Adrenal gland (tissue), 5 donors: ENCODE results near the gene RBPJ.
"Not testable (repeated sequence)": the region's sequence is repeated elsewhere in the genome, so short reads cannot be mapped to it uniquely, and the experiment has no call there.

Experiments used
- CTCF ChIP-seq, 6 experiments: fragments of 450-650 bp in 4 of 6; fragments of 200-600 bp in 2 of 6; sonication (generic) in 1 of 6; IDR thresholded peaks; 1 replicate in 5 of 6; 2 replicates in 1 of 6; pipeline versions ENCODE4 v1.5.1 to v1.8.0; 2016 to 2021; ENCODE audit warnings: antibody characterized with exemption in 6 of 6, mild to moderate bottlenecking in 2 of 6, moderate library complexity in 1 of 6
- POLR2A ChIP-seq, 2 donors: fragments of 450-650 bp; IDR thresholded peaks; one replicate each; pipeline ENCODE4 v1.6.1; 2017; ENCODE audit warnings: antibody characterized with exemption in 2 of 2, mild to moderate bottlenecking in 2 of 2, moderate library complexity in 1 of 2
- donor health status: DM: no; HTN: no; CAD: no.

- not testable (repeated sequence) for TF ChIP-seq CTCF, POLR2A (IDR thresholded peaks at IDR 0.05)
These were observed 38.7 kb downstream of the RBPJ start for GRCh38 chr4:26359521-26359920.
